Measurements from ENCODE around the gene ZNF853.

ZNF853 gene

GRCh38 chr7:6589829-6590644 is 25.4 kb upstream of the ZNF853 start, which contains the start of gene INTS15:
Gene INTS15 (plus strand): TSS chr7:6590021. CDS start chr7:6590284, 263 bp downstream.
- TF ChIP-seq CTCF (IDR thresholded peaks at IDR 0.05; ENCODE audit: borderline replicate concordance, insufficient read depth, low read depth, low read length) = peak; percentile 87
- H3K4me3 ChIP-seq (ENCODE audit: low read depth, low read length) = peak within 1 kb of the TSS; percentile 98

- peak overlapping the region; percentile 98 for H3K4me3 ChIP-seq (ENCODE audit: low read depth, low read length)
- TF ChIP-seq CTCF (IDR thresholded peaks at IDR 0.05; ENCODE audit: borderline replicate concordance, insufficient read depth, low read depth, low read length) = no peak
Observed at GRCh38 chr7:6590645-6591110, 24.7 kb upstream of the ZNF853 start.

GRCh38 chr7:6600093-6600492 is 15.3 kb upstream of the ZNF853 start:
- TF ChIP-seq CTCF (IDR thresholded peaks at IDR 0.05; ENCODE audit: borderline replicate concordance, insufficient read depth, low read depth, low read length) = no peak
- no peak overlapping the region for H3K4me3 ChIP-seq (ENCODE audit: low read depth, low read length)

GRCh38 chr7:6604458-6604857 is 11.0 kb upstream of the ZNF853 start:
- no peak for TF ChIP-seq CTCF (IDR thresholded peaks at IDR 0.05; ENCODE audit: borderline replicate concordance, insufficient read depth, low read depth, low read length)
- no peak overlapping the region for H3K4me3 ChIP-seq (ENCODE audit: low read depth, low read length)

- no peak overlapping the region for H3K4me3 ChIP-seq (ENCODE audit: low read depth, low read length)
- TF ChIP-seq CTCF (IDR thresholded peaks at IDR 0.05; ENCODE audit: borderline replicate concordance, insufficient read depth, low read depth, low read length) = no peak
Observed at GRCh38 chr7:6606866-6607583, 8.4 kb upstream of the ZNF853 start.

GRCh38 chr7:6607651-6608051 is 7.8 kb upstream of the ZNF853 start:
- no peak for TF ChIP-seq CTCF (IDR thresholded peaks at IDR 0.05; ENCODE audit: borderline replicate concordance, insufficient read depth, low read depth, low read length)

More at GRCh38 chr7:6607651-6608051, 7.8 kb upstream of the ZNF853 start:
- H3K4me3 ChIP-seq (ENCODE audit: low read depth, low read length) = no peak overlapping the region
